HEK293 (cell line): ENCODE measurements around the gene POLH.

Experiments
- SETDB1 ChIP-seq: IDR thresholded peaks from one replicate; pipeline ENCODE4 v1.6.1; 2017; ENCODE audit warnings: mild to moderate bottlenecking, low read length, moderate library complexity, mixed read lengths; ENCODE audit not compliant: insufficient read length
- ZNF223 ChIP-seq: fragments of 450-650 bp; formaldehyde crosslinking; IDR thresholded peaks from 2 replicates; pipeline ENCODE4 v1.5.1; 2016; ENCODE audit warnings: missing biosample characterization, missing genetic modification characterization

- TF ChIP-seq ZNF223 (tag by site-specific recombination) (no peak), SETDB1 (no peak)
Measured at GRCh38 chr6:43608807-43609206, 32.8 kb downstream of the POLH start.
